ENCODE data around the gene RAB37. TPM values are rescaled to one million over a fixed set of nuclear protein-coding genes. Genes with fewer than 3 reads are reported as not detected.

Gene RAB37
- total RNA-seq, result 10 to 100 TPM; 44.7 to 48.1 TPM

GRCh38 chr17:74736513-74737298 is at the start of gene RAB37:
TSS of gene RAB37 (plus strand) at chr17:74737256. CDS start at chr17:74737273, 17 bp downstream.

GRCh38 chr17:74712756-74713155 is 24.3 kb upstream of the RAB37 start, which contains the start of gene CD300LF:
TSS of gene CD300LF (minus strand) at chr17:74712923. CDS start at chr17:74712866, 57 bp downstream.

GRCh38 chr17:74748529-74749278 is 11.6 kb downstream of the RAB37 start, which contains the start of gene NHERF1:
TSS of gene NHERF1 (plus strand) at chr17:74748628. CDS start at chr17:74748847, 219 bp downstream.

GRCh38 chr17:74776044-74776962 is 39.2 kb downstream of the RAB37 start, which contains the start of gene NAT9:
TSS of gene NAT9 (minus strand) at chr17:74776345. CDS start at chr17:74775698, 647 bp downstream.

Small RNA genes lying within 50 kb of the gene (microRNA-seq; reads per million reads assigned to microRNA genes)
- 32.1 reads per million, percentile 59 among the genes with 10 or more reads in this experiment for gene MIR3615 (ENCODE audit: borderline microRNAs expressed, borderline replicate concordance)

Other genes with a start within 250 kb of the RAB37 start
- gene CD300LB, start 205.8 kb upstream of the RAB37 start, total RNA-seq, result not detected
- under 1 TPM; 0.39 to 0.91 TPM for gene CD300C, start 191.1 kb upstream of the RAB37 start, total RNA-seq
- not detected for gene CD300H, start 169.7 kb upstream of the RAB37 start, total RNA-seq
- not detected for gene CD300LD, start 145.0 kb upstream of the RAB37 start, total RNA-seq
- not detected for gene CD300E, start 113.5 kb upstream of the RAB37 start, total RNA-seq
- not detected for gene CD300LF, start 24.3 kb upstream of the RAB37 start, total RNA-seq
- gene NHERF1, start 11.4 kb downstream of the RAB37 start, total RNA-seq, result 100 to 1,000 TPM; 256 to 262 TPM
- gene NAT9, start 39.1 kb downstream of the RAB37 start, total RNA-seq, result 10 to 100 TPM; 43.4 to 44.8 TPM
- gene GRIN2C, start 122.6 kb downstream of the RAB37 start, total RNA-seq, result under 1 TPM in 1 of 2 experiments, not detected in 1; 0.10 TPM
- 10 to 100 TPM; 22.3 to 22.9 TPM for gene FDXR, start 135.7 kb downstream of the RAB37 start, total RNA-seq
- not detected for gene FADS6, start 156.4 kb downstream of the RAB37 start, total RNA-seq
- not detected for gene USH1G, start 186.0 kb downstream of the RAB37 start, total RNA-seq
- gene OTOP2, start 187.0 kb downstream of the RAB37 start, total RNA-seq, result not detected
- not detected for gene OTOP3, start 198.6 kb downstream of the RAB37 start, total RNA-seq
- under 1 TPM; 0.58 to 0.79 TPM for gene HID1, start 235.5 kb downstream of the RAB37 start, total RNA-seq

Measured in activated naive CD4-positive, alpha-beta T cell treated with anti-CD3 and anti-CD28 coated beads, Interleukin-2, amount 10 ng/mL, durations not matched to agents 5 hours and 36 hours (primary cell).